NCI-H2196 treated with DMSO at 0.1 percent for 48 hours (cell line): ENCODE results near the gene RAB3A.
A peak's percentile ranks its signal among the peaks of the same experiment; 100 is the strongest.

ENCODE experiments used
- DNase-seq: peaks from one replicate; lab custom pipeline; 2025; ENCODE audit not compliant: unreplicated experiment; lab: John Stamatoyannopoulos, UW

RAB3A gene

DNA sequence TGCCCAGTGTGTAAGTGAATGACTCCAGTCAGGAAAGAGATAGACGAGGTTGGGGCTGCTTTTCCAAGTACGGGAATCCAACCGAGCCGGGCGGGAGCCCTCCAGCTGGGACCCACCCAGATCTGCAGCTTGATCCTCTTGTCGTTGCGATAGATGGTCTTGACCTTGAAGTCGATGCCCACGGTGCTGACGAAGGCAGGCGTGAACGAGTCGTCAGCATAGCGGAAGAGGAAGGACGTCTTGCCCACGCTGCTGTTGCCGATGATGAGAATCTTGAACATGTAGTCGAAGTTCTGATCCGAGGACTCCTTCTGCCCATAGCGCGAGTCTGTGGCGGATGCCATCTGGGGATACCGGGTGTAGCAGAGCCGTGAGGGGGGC lies 1.5 kb downstream of the RAB3A start:
- DNase-seq = no peak

DNA sequence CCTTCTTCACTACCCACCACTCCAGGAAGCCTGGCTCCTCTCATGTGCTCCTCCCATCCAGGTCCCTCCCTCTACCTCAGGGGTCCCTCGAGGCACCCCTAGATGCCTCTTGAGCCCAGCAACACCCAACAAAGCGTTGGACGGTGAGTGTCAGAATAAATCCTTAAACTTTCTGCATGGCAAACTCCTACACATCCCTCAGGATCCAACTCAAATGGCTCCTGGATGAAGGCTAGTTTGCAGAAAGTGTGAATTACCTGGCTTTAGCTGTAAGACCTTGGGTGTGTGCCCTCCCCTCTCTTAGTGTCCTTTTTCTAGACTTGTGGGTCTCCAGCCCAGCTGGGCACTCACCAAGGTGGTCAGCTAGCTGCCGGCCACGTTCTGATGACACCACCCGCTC lies 5.5 kb downstream of the RAB3A start:
- DNase-seq = no peak

GRCh38 chr19:18197941-18198340 lies 5.9 kb downstream of the RAB3A start:
- no peak for DNase-seq

GRCh38 chr19:18197306-18197705 lies 6.5 kb downstream of the RAB3A start:
- no peak for DNase-seq

DNA sequence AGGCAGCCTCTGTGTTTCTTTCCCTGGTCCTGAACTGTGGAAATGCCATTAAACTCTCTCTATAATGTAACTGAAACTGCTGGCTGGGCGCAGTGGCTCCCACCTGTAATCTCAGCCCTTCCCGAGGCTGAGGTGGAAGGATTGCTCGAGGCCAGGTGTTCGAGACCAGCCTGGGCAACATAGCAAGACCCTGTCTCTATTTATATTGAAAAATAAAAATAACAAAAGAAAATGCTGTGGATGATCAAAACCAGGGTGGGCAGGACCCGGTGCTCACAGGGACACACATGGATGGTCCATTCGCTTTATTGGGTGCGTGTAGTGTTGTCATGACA lies 7.4 kb downstream of the RAB3A start:
- DNase-seq = no peak

DNA sequence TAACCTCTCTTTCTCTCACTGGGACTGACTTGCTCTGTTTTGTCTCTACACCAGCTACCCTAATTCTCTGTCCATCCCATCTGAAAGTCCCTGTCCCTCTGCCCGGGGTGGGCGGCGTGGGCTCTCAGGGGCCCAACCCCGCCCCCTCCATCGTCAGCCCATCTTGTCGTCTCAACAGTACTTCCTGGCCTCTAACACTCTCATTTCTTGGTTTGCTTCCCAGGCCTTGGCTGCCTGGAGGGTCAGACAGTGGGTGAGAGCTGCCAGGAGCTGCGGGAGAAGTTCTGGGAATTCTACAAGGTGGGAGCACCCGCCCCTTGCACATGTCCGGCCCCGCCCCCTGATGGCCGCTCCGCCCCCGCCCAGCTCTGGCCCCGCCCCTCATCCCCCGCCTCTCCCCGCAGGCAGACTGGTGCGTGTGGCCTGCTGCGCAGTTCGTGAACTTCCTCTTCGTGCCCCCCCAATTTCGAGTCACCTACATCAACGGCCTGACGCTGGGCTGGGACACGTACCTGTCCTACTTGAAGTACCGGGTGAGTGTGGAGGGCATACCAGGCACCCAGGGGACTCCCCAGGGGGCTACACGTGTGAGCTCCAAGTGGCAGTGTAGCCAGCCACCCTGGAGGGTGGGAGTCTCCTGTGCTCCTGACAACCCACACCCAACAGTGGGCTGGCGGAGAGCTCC lies 9.1 kb downstream of the RAB3A start:
- peak; percentile 10 for DNase-seq

- no peak for DNase-seq
These were observed 9.7 kb downstream of the RAB3A start for GRCh38 chr19:18194181-18194530.

GRCh38 chr19:18193388-18194180 lies 10.3 kb downstream of the RAB3A start:
- DNase-seq = no peak

GRCh38 chr19:18192673-18193387 lies 11.0 kb downstream of the RAB3A start, which contains the start of gene MPV17L2:
MPV17L2 (plus strand) TSS chr19:18193218; CDS start chr19:18193282, 64 bp downstream.
- peak; percentile 99 for DNase-seq

DNA sequence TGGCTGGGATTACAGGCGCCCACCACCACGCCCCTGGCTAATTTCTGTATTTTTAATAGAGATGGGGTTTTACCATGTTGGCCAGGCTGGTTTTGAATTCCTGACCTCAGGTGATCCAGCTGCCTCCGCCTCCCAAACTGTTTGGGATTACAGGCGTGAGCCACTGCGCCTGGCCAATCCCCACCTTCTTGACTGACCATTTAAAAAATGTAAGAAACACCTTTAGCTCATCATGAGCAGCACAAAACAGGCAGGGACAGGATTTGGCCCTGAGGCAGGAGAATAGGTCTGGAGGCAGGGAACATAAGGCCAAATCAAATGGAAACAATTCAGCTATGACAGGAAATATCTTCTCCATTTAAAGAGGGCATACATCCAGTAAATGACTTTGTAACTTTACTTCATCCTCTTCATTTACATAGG lies 12.2 kb downstream of the RAB3A start:
- no peak for DNase-seq

DNA sequence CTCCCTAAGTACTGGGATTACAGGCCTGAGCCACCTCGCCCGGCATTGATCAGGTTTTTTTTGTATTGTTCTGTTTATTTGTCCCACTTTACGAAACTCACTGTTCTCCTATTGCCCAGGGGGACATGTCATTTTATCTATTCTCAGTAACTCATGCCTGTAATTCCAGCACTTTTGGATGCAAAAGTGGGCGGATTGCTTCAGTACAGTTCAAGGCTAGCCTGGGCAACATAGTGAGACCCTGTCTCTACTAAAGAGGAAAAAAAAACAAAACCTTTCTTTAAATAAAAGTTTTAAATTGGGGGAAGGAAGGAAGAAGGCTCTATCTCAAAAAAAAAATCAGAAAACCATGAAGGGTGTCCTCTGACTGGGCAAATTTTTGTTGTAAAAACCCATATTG lies 13.6 kb downstream of the RAB3A start:
- DNase-seq = no peak

GRCh38 chr19:18185538-18185937 lies 18.3 kb downstream of the RAB3A start:
- no peak for DNase-seq

GRCh38 chr19:18183529-18183928 lies 20.3 kb downstream of the RAB3A start:
- DNase-seq = no peak

GRCh38 chr19:18179957-18180356 lies 23.9 kb downstream of the RAB3A start:
- no peak for DNase-seq

- no peak for DNase-seq
These were observed 27.2 kb downstream of the RAB3A start for GRCh38 chr19:18176367-18177310.

- no peak for DNase-seq
These were observed 28.9 kb downstream of the RAB3A start for GRCh38 chr19:18174983-18175382.

DNA sequence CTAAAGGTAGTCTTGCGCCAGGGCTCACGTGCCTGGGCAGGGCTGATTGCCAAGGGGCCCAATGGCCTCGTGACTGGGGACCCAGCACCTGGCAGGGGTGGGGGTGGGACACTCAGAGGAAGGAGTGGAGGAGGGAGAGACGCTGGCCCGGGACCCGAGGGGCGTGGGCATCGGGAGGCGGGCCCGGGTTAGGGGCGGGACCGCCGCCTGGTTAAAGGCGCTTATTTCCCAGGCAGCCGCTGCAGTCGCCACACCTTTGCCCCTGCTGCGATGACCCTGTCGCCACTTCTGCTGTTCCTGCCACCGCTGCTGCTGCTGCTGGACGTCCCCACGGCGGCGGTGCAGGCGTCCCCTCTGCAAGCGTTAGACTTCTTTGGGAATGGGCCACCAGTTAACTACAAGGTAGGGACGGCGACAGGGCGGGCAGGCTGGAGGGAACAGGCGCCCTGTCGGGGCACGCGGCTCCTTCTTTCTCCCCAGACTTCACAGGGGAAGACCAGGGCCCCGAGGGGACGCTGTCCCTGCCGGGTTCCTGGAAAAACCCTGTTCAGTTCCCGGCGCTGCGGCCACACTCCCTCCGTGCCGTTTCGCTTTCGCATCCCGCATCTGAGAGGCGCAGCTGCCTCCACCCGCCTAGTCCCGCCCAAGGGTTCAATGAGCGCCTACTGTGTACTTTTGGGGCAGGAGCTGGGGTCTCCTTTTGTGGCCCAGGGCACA lies 30.1 kb downstream of the RAB3A start, which contains the start of gene IFI30:
TSS of gene IFI30 (plus strand) at position 242 of the 717 bp plus-strand sequence. CDS start at position 271, 29 bp downstream.
- DNase-seq = peak; percentile 77

- no peak for DNase-seq
These were observed 30.7 kb downstream of the RAB3A start for GRCh38 chr19:18173054-18173571.

GRCh38 chr19:18172331-18173053 lies 31.4 kb downstream of the RAB3A start:
- no peak for DNase-seq
